IPS-18a (cell line): ENCODE data around the gene SCN4A.
"Not testable (repeated sequence)": the region's sequence is repeated elsewhere in the genome, so short reads cannot be mapped to it uniquely, and the experiment has no call there.

Experiments used
- H3K27ac ChIP-seq: one replicate; pipeline ENCODE4 v1.5.1; 2013; ENCODE audit warnings: low read length
- H3K27me3 ChIP-seq: one replicate; pipeline ENCODE4 v1.6.1; 2013; ENCODE audit warnings: mild to moderate bottlenecking, low read length; ENCODE audit not compliant: control insufficient read depth, insufficient read depth
- H3K36me3 ChIP-seq: one replicate; pipeline ENCODE4 v1.6.1; 2013; ENCODE audit warnings: low read depth, low read length; ENCODE audit not compliant: control insufficient read depth
- H3K4me1 ChIP-seq: one replicate; pipeline ENCODE4 v1.6.1; 2013; ENCODE audit warnings: low read depth, low read length; ENCODE audit not compliant: control insufficient read depth
- H3K4me3 ChIP-seq: one replicate; pipeline ENCODE4 v1.5.1; 2013; ENCODE audit warnings: low read length
- H3K9ac ChIP-seq: one replicate; pipeline ENCODE4 v1.6.1; 2013; ENCODE audit warnings: mild to moderate bottlenecking, low read length, moderate library complexity
- H3K9me3 ChIP-seq: one replicate; pipeline ENCODE4 v1.6.1; 2013; ENCODE audit warnings: low read depth, low read length; ENCODE audit not compliant: control insufficient read depth

SCN4A gene

GRCh38 chr17:63926164-63926563 is 46.6 kb downstream of the SCN4A start:
- Histone ChIP-seq H3K9me3 (no peaks in the 10 kb centered on the region), H3K36me3 (no peaks in the 10 kb centered on the region), H3K27ac (no peak overlapping the region), H3K4me1 (no peaks in the 10 kb centered on the region), H3K9ac (no peak overlapping the region), H3K4me3 (no peak overlapping the region), H3K27me3 (no peaks in the 10 kb centered on the region)

- no peaks in the 10 kb centered on the region for H3K27me3 ChIP-seq
- H3K4me1 ChIP-seq = no peaks in the 10 kb centered on the region
- H3K36me3 ChIP-seq = no peaks in the 10 kb centered on the region
- no peaks in the 10 kb centered on the region for H3K9me3 ChIP-seq
- no peak overlapping the region for H3K4me3 ChIP-seq
- no peak overlapping the region for H3K9ac ChIP-seq
- no peak overlapping the region for H3K27ac ChIP-seq
Measured at GRCh38 chr17:63925615-63926014, 47.1 kb downstream of the SCN4A start.

GRCh38 chr17:63922402-63922801 is 50.3 kb downstream of the SCN4A start:
- not testable (repeated sequence) for H3K27ac ChIP-seq, H3K27me3 ChIP-seq, H3K36me3 ChIP-seq, H3K4me1 ChIP-seq, H3K4me3 ChIP-seq, H3K9ac ChIP-seq, H3K9me3 ChIP-seq

GRCh38 chr17:63920779-63921178 is 51.9 kb downstream of the SCN4A start:
- H3K9ac ChIP-seq, H3K27ac ChIP-seq, H3K4me1 ChIP-seq, H3K27me3 ChIP-seq, H3K9me3 ChIP-seq, H3K4me3 ChIP-seq, H3K36me3 ChIP-seq: not testable (repeated sequence)

GRCh38 chr17:63920050-63920449 is 52.7 kb downstream of the SCN4A start:
- H3K36me3 ChIP-seq, H3K4me1 ChIP-seq, H3K27me3 ChIP-seq, H3K9ac ChIP-seq, H3K27ac ChIP-seq, H3K9me3 ChIP-seq, H3K4me3 ChIP-seq: not testable (repeated sequence)

- Histone ChIP-seq H3K36me3 (no peaks in the 10 kb centered on the region), H3K9ac (no peak overlapping the region), H3K27ac (no peak overlapping the region), H3K27me3 (no peaks in the 10 kb centered on the region), H3K9me3 (no peaks in the 10 kb centered on the region), H3K4me1 (no peaks in the 10 kb centered on the region), H3K4me3 (no peak overlapping the region)
Measured at GRCh38 chr17:63919311-63919723, 53.4 kb downstream of the SCN4A start.

GRCh38 chr17:63918789-63919305 is 53.9 kb downstream of the SCN4A start, which contains the start of gene GH1:
GH1 (minus strand) TSS chr17:63918839; CDS start chr17:63918776, 63 bp downstream.
- not testable (repeated sequence) for H3K36me3 ChIP-seq, H3K9ac ChIP-seq, H3K9me3 ChIP-seq, H3K27ac ChIP-seq, H3K4me3 ChIP-seq, H3K4me1 ChIP-seq, H3K27me3 ChIP-seq

- Histone ChIP-seq H3K9me3 (no peaks in the 10 kb centered on the region), H3K4me1 (no peaks in the 10 kb centered on the region), H3K36me3 (no peaks in the 10 kb centered on the region), H3K4me3 (no peak overlapping the region), H3K27ac (no peak overlapping the region), H3K9ac (no peak overlapping the region), H3K27me3 (no peaks in the 10 kb centered on the region)
Measured at GRCh38 chr17:63918305-63918704, 54.4 kb downstream of the SCN4A start.

GRCh38 chr17:63917646-63918045 is 55.1 kb downstream of the SCN4A start:
- Histone ChIP-seq H3K4me3 (no peak overlapping the region), H3K9ac (no peak overlapping the region), H3K36me3 (no peaks in the 10 kb centered on the region), H3K9me3 (no peaks in the 10 kb centered on the region), H3K27me3 (no peaks in the 10 kb centered on the region), H3K4me1 (no peaks in the 10 kb centered on the region), H3K27ac (no peak overlapping the region)

GRCh38 chr17:63917206-63917605 is 55.5 kb downstream of the SCN4A start:
- H3K36me3 ChIP-seq, H3K9ac ChIP-seq, H3K27me3 ChIP-seq, H3K9me3 ChIP-seq, H3K4me1 ChIP-seq, H3K27ac ChIP-seq, H3K4me3 ChIP-seq: not testable (repeated sequence)

- H3K27me3 ChIP-seq = no peaks in the 10 kb centered on the region
- H3K9me3 ChIP-seq = no peaks in the 10 kb centered on the region
- H3K4me1 ChIP-seq = no peaks in the 10 kb centered on the region
- no peak overlapping the region for H3K9ac ChIP-seq
- H3K27ac ChIP-seq = no peak overlapping the region
- no peaks in the 10 kb centered on the region for H3K36me3 ChIP-seq
- H3K4me3 ChIP-seq = no peak overlapping the region
Measured at GRCh38 chr17:63916566-63917185, 56.0 kb downstream of the SCN4A start.

- not testable (repeated sequence) for H3K27ac ChIP-seq, H3K36me3 ChIP-seq, H3K4me3 ChIP-seq, H3K9ac ChIP-seq, H3K9me3 ChIP-seq, H3K4me1 ChIP-seq, H3K27me3 ChIP-seq
Measured at GRCh38 chr17:63915753-63916152, 57.0 kb downstream of the SCN4A start.
